GM21367 (cell line): ENCODE data around the gene MYADM.

Source experiments
- ATAC-seq: cut with Tn5 transposase; IDR thresholded peaks from one replicate; pipeline ENCODE4 v1.9.1; 2021; ENCODE audit not compliant: unreplicated experiment

MYADM gene

DNA sequence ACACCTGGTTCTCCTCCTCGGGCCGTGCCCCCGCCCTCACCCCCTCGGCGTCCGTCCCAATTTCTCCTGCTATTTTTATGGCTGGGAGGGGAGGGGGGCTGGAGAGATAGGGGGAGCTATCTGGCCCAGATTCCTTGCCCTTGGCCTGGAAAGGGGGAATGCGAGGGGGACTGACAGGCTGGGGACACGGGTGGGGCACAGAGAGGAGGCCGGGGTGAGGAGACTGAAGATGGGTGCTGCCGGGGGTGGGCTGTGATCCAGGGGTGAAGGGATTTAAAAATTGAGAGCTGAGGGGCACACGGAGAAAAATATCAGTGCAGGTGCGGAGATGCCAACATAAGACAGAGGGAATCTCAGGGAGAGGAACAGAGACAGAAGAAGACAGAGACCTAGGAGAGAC lies 16.6 kb downstream of the MYADM start:
- no peak for ATAC-seq

- ATAC-seq = no peak
Measured at GRCh38 chr19:53885036-53885435, 17.4 kb downstream of the MYADM start.

DNA sequence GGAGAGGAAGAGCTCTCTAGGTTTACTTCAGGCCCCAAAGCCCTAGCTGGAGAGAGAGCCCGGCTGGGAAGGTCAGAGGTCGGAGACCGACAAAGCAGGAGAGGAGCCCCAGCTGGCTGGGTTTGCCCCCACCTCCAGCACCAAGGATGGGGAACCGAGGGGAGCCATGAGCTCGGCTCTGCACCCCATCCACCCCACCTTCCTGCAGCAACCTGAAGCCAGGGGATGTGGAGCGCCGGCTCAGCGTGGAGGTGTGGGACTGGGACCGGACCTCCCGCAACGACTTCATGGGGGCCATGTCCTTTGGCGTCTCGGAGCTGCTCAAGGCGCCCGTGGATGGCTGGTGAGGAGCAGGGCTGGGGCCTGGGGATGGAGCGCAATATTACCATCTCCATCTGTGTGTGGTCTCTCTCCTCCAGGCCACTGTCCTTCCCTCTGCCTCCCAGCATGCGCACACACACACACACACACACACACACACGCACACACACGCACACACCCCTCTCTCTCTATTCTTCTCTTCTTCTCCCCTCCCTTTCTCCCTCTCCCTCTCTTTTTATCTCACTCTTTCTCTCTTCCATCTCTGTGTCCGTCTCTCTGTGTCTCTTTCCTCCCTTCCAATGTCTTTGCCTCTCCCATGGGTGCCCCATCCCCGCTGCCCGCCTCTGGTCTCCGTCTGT lies 24.8 kb downstream of the MYADM start:
- ATAC-seq = no peak

DNA sequence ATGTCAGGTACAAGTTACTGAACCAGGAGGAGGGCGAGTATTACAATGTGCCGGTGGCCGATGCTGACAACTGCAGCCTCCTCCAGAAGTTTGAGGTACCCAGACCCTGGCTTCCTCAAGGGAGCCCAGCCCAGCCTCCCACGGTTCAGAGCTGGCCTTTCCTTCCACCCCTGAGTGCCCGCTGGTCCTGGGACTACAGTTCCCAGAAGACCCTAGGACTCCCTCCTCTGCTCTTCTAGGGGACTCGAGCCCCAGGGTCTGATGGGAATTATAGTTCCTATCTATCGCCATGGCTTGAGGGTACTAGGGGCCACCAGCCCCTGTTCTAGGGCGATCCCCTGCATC lies 25.3 kb downstream of the MYADM start:
- ATAC-seq = no peak

GRCh38 chr19:53894707-53895106 lies 27.0 kb downstream of the MYADM start:
- no peak for ATAC-seq

DNA sequence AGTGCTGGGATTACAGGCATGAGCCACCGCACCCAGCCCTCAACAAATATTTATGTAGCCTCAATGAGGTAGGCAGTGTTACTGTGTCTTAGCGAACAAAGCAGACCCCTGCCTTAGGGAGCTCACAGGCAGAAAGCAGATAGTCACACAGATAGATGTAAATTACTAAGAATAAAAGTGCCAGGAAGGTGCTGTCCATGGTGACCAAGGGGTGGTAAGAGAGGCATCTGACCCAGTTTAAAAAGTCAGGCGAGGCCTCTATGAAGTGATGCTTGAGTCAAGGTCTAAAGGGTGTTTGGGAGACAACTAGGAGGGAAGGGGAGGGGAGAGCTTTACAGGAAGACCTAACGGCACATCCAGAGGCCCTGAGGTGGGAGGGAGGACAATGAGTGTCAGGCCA lies 29.0 kb downstream of the MYADM start:
- no peak for ATAC-seq

DNA sequence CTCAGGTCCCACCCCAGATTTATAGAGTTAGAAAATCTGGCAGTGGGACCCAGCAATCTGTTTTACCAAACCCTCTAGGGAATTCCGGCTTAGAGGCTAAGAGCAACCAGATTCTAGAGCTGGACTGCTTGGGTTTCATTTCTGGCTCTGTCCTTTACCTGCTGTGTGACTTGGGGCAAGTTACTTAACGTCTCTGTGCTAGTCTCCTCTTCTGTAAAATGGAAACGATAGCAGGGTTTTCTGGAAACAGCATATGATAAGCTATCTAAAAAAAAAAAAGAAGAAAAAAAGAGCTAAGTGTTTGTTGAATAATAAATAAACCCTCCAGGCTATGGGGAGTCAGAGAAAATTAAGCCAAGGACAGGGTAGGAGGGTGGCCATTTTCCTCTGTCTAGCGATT lies 29.8 kb downstream of the MYADM start:
- no peak for ATAC-seq

GRCh38 chr19:53898166-53898565 lies 30.5 kb downstream of the MYADM start:
- no peak for ATAC-seq

DNA sequence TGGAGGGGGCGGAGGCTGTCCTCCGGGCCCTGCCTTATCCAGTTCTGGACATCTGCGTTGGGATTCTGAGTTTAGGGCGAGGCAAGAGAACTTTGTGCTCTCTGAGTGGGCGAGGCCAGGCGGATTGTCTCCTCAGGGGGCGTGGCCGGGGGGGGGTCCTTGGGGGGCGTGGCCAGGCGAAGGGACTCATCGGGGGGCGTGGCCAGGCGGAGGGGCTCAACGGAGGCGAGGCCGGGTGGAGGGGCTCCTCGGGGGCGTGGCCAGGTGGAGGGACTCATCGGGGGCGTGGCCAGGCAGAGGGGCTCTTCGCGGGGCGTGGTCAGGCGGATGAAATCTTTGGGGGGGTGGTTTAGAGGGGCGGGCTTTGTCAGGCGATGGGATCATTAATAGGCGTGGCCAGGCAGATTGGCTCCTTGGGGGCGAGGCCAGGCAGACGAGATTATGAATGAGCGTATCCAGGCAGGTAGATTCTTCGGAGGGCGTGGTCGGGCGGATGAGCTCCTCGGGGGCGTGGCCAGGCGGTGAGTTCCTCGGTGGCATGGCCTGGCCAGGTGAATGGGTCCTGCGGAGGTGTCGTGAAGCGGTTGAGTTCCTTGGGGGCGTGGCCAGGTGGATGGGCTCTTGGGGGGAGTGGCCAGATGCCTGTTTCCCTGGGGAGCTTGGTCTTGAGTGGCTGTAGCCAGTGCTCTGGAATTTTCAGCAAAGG lies 31.1 kb downstream of the MYADM start:
- no peak for ATAC-seq

DNA sequence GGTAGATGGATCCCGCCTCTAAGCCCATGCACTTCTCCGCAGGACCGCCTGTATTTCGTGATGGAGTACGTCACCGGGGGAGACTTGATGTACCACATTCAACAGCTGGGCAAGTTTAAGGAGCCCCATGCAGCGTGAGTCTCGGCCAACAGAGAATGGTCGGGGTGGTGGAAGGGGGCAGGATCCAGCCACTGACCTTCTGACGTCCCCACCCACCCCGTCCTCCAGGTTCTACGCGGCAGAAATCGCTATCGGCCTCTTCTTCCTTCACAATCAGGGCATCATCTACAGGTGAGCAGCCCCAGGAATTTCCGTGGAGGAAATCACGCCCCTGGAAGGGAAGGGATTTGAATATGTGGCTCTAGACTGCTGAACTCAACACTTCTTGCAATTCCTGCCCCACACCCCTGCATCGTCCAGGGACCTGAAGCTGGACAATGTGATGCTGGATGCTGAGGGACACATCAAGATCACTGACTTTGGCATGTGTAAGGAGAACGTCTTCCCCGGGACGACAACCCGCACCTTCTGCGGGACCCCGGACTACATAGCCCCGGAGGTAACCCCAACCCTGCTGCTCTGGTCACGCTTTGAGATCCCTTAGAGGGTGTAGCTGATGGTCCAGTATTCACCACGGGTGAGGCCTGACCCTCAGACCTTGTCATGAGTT lies 32.6 kb downstream of the MYADM start:
- ATAC-seq = no peak

DNA sequence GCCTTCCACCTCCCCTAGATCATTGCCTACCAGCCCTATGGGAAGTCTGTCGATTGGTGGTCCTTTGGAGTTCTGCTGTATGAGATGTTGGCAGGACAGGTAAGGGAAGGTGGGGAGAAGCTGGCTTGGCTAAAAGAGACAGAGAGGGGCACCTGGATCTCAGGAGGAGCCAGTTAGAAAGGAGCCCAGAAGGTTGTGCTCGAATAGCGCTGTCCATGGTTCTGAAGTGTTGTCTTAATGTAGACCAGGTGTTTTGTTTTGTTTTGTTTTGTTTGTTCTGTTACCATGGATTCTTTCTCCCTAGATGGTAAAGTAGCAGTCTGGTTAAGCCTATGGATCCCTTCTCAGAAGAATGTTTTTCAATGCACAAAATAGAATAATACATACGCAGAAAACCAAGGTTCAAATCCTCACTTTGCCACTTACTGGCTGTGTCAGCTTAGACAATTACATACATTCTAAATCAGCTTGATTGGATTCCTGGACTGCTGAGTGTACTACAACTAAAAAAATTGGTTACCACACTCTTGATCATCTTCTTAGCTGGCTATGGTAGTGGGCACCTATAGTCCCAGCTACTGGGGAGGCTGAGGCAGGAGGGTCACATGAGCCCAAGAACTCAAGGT lies 35.5 kb downstream of the MYADM start:
- ATAC-seq = no peak

DNA sequence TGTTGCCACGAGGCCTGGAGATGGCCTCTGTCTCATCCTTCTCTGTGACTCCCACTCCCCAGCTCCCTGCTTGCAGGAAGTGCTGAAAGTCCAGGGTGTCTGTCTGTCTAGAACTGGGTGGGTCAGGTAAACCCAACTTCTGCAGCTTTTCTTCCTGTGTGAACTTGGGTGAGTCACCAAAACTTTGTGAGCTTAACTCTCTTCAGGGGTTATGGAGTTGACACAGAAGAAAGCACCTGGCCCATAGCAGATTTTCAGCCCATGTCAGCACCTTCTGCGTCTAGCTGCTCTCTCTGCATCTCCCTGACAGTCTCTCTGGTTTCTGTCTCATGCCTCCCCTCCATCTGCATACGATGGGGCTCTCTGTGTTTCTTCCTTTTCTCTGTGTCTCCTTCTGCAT lies 37.2 kb downstream of the MYADM start:
- no peak for ATAC-seq

- ATAC-seq = no peak
Measured at GRCh38 chr19:53905787-53906186, 38.1 kb downstream of the MYADM start.

- ATAC-seq = no peak
Measured at GRCh38 chr19:53906211-53907192, 38.8 kb downstream of the MYADM start.

GRCh38 chr19:53907193-53907581 lies 39.5 kb downstream of the MYADM start:
- no peak for ATAC-seq

GRCh38 chr19:53907690-53908089 lies 40.0 kb downstream of the MYADM start:
- ATAC-seq = no peak

- no peak for ATAC-seq
Measured at GRCh38 chr19:53908106-53908934, 40.6 kb downstream of the MYADM start.

GRCh38 chr19:53908935-53909415 lies 41.3 kb downstream of the MYADM start, which contains the start of gene CACNG7:
Gene CACNG7, plus strand, starts transcription at chr19:53909278. Its CDS starts 3,554 bp downstream, at chr19:53912832.
- ATAC-seq = no peak

GRCh38 chr19:53909471-53910169 lies 41.9 kb downstream of the MYADM start:
- no peak for ATAC-seq
